Activated CD4-positive, alpha-beta T cell treated with anti-CD3 and anti-CD28 coated beads, Interleukin-2, amount 50 U/mL, for 48 hours (primary cell): ENCODE data around the gene ABCA8.
"Not testable (repeated sequence)": the region's sequence is repeated elsewhere in the genome, so short reads cannot be mapped to it uniquely, and the experiment has no call there.

ENCODE experiments used
- DNase-seq, 2 experiments: peaks; one replicate each; pipeline ENCODE4 v3.0.0-alpha.2; 2020

ABCA8 gene

GRCh38 chr17:68865584-68865983 lies 89.6 kb downstream of the ABCA8 start:
- DNase-seq: no peak

GRCh38 chr17:68863091-68863652 lies 92.0 kb downstream of the ABCA8 start:
- DNase-seq: no peak

DNA sequence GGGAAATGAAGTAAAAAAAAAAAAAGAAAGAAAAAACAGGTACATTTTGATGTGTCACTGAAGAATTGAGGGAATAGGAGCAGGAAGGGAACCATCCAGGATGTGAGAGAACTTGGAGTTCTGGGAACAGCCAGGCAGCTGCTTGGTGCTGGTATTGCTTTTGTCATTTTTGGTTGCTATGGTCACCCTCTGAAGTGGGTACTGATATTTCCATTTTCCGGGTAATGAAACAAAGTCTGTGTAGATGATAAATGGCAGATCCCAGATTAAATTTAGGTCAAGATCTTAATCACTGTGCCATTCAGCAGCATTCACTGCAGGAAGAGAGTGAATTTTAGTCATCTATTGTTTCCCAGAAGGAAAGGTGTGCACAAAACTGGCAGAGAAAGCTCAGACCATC lies 93.6 kb downstream of the ABCA8 start:
- DNase-seq: no peak

GRCh38 chr17:68860941-68861340 lies 94.3 kb downstream of the ABCA8 start:
- DNase-seq: no peak

DNA sequence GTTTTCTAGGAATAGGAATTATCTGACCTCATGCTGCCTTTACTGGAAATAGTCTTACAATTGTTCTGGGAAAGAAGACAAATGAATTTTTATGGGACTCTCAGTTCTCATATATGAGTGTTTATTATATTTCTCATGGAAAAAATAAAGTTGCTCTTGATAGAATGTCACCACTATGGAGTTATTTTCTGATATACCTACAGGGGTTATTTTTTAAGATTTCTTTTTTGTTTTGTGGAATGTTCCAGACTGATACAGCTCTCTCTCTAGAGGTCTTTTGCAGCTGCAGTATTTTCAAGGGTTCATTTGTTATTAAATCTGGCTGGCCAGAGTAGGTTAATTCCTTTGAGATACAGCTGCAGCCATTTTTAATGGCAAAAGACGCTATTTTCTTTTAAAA lies 100.7 kb downstream of the ABCA8 start:
- DNase-seq: no peak

DNA sequence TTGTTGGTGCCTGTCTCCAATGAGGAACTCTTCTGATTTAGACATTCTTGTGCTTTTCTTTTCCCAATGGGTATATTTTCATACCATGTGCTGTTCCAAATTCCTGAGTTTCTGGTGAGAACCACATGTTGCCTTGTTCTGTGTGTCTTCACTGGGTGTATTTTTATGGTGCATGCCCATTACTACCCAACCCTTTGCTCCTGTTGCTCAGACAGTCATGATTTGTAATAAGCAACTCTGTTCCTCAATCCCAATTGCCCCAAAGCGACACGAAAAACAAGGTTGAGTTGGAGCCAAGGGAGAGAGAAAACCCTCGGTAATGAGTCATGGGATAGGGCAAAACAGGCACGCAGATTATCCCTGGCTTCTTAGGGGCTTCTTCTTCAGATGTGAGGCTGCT lies 101.8 kb downstream of the ABCA8 start:
- no peak for DNase-seq

GRCh38 chr17:68853036-68853435 lies 102.2 kb downstream of the ABCA8 start:
- DNase-seq: no peak

- no peak for DNase-seq
These were observed 103.3 kb downstream of the ABCA8 start for GRCh38 chr17:68851890-68852289.

- no peak for DNase-seq
These were observed 104.3 kb downstream of the ABCA8 start for GRCh38 chr17:68850749-68851510.

- DNase-seq: no peak
These were observed 105.2 kb downstream of the ABCA8 start for GRCh38 chr17:68849673-68850610.

DNA sequence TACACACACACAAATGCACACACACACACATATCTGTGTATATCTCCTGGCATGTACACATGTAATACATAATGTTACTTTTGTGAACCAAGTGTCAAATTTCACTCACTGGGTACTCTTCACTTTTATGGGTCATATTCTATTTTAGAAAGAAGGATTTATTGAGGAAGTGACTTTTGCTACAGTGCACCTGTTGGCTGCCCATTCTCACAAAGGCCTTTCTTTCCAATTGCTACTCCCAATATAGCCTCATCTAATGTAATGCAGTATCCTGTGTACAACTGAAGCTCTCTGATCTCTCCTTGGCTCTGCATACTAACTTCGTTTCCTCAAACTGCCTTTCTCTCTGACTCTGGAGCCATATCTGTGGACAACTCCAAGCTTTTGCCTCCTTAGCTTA lies 107.5 kb downstream of the ABCA8 start:
- DNase-seq: no peak

GRCh38 chr17:68843522-68843921 lies 111.7 kb downstream of the ABCA8 start:
- DNase-seq: no peak

GRCh38 chr17:68840073-68840472 lies 115.1 kb downstream of the ABCA8 start:
- DNase-seq: no peak

DNA sequence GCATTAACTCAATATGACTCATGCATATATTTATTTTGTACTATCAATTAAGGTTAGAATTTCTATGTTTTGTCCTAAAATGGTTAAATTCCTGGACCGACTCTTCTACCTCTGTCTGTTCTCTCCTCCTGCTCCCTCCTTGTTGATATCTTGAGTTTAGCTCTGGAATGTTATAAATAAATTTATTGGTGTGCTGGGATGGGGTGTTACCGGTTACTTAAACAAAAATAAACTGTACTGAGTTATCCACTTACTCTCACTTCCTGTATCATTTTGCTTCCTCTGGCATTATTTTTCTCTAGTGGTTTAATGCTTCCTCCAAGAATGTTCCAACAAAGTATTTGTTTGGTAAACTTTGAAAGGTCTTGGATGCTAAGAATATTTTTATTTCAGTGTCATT lies 120.1 kb downstream of the ABCA8 start:
- no peak for DNase-seq

GRCh38 chr17:68834328-68834836 lies 120.8 kb downstream of the ABCA8 start:
- DNase-seq: no peak

DNA sequence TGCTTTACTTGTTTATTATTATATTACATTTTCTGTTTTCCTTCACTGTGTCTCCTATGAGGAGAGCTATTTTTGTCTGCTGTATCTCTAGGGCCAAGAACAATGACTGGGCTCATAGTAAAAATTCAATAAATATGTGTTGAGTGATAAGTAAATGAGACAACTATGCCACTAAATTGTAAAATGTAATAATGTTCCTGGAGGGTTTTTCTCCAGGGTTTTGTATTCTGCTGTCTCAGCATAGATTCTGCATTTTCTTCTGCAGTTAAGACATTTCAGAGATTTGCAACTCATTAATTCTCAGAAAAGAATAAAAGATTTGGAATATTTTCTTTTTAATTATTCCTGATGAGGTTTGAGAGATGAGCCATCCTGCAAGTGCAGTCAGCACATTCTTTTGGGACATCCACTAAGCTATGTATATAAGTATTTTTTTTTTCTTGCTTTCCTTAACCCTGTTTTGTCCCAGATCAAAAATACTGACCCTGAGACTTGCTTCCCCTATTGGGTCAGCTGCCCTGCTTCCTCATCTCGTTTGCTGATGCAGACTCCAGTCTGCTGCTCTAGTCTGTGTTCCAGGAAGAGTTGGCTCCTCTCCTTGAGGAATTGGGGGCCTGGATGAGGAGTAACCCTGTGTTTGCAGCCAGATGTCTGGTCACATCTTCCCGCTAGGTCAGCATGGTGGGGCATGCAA lies 122.9 kb downstream of the ABCA8 start:
- DNase-seq: no peak

DNA sequence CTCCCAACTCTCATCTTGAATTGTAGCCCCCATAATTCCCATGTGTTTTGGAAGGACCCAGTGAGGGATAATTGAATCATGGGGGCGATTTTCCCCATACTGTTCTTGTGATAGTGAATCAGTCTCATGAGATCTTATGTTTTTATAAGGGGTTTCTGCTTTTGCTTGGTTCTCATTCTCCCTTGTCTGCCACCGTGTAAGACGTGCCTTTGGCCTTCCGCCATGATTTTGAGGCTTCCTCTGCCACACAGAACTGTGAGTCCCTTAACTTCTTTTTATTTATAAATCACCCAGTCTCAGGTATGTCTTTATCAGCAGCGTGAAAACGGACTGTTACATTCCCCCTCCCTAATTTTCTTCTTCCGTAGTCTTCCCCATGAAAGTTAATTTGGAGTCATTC lies 124.0 kb downstream of the ABCA8 start:
- no peak for DNase-seq

GRCh38 chr17:68830313-68830712 lies 124.9 kb downstream of the ABCA8 start:
- DNase-seq: no peak

- DNase-seq: no peak
These were observed 126.0 kb downstream of the ABCA8 start for GRCh38 chr17:68829211-68829610.

GRCh38 chr17:68824707-68825106 lies 130.5 kb downstream of the ABCA8 start:
- no peak for DNase-seq

GRCh38 chr17:68824185-68824584 lies 131.0 kb downstream of the ABCA8 start:
- DNase-seq: not testable (repeated sequence)

- no peak for DNase-seq
These were observed 132.4 kb downstream of the ABCA8 start for GRCh38 chr17:68822719-68823289.
